ENCODE data around the gene FMO5. TPM values are rescaled to one million over a fixed set of nuclear protein-coding genes. Genes with fewer than 3 reads are reported as not detected.
"Not testable (repeated sequence)": the region's sequence is repeated elsewhere in the genome, so short reads cannot be mapped to it uniquely, and the experiment has no call there.

Gene FMO5
- total RNA-seq, 1 donor from 2014 or later, result 1.8 TPM

DNA sequence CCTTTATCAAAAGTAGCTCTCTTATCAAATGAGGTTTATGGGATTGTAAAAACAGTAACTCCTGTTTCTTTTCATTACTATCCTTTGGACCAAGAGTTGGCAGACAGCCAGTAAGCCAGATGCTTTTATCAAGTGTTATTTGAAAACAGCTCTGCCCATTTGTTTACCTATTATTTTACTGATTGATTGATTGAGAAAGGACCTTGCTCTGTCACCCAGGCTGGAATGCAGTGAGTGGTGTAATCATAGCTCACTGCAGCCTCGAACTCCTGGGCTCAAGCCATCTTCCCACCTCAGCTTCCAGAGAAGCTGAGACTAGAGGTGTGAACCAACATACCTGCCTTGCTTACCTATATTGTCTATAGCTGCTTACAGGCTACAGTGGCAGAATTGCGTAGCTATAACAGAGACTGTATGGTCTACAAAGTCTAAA lies 56.5 kb downstream of the FMO5 start:
- Mint-ChIP-seq H3K27me3 (ENCODE audit: low read depth) (no peaks in the 10 kb centered on the region), H3K4me3 (ENCODE audit: unreplicated experiment) (peak overlapping the region; percentile 41), H3K9me3 (ENCODE audit: low read depth) (no peaks in the 10 kb centered on the region), H3K4me1 (ENCODE audit: low read depth) (peaks cover 62% of the 10 kb centered on the region), H3K36me3 (ENCODE audit: low read depth) (peaks cover 14% of the 10 kb centered on the region), H3K27ac (ENCODE audit: unreplicated experiment) (peak overlapping the region; percentile 88)
- DNase-seq (ENCODE audit: low spot score), result no peak
- TF ChIP-seq, protein P1, sequence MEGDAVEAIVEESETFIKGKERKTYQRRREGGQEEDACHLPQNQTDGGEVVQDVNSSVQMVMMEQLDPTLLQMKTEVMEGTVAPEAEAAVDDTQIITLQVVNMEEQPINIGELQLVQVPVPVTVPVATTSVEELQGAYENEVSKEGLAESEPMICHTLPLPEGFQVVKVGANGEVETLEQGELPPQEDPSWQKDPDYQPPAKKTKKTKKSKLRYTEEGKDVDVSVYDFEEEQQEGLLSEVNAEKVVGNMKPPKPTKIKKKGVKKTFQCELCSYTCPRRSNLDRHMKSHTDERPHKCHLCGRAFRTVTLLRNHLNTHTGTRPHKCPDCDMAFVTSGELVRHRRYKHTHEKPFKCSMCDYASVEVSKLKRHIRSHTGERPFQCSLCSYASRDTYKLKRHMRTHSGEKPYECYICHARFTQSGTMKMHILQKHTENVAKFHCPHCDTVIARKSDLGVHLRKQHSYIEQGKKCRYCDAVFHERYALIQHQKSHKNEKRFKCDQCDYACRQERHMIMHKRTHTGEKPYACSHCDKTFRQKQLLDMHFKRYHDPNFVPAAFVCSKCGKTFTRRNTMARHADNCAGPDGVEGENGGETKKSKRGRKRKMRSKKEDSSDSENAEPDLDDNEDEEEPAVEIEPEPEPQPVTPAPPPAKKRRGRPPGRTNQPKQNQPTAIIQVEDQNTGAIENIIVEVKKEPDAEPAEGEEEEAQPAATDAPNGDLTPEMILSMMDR (IDR thresholded peaks at IDR 0.05), result no peak

DNA sequence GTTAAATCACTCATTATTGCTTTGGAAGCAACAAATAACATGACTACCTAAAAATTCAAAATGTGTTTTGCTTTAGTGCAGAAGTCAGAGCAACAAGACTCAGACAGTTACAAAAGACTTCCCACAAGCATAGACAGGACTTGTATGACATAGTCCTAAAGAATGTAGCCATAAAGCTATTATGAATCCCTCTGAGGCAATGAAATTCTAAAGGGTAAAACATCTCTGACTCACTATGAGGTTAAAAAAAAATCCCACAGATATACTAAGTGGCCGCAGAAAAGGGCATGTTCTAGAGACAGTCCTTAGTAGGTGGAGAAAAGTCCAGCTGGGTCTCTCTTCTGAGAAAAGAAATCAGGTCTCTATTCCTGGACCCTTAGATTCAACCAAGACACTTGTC lies 57.8 kb downstream of the FMO5 start:
- DNase-seq (ENCODE audit: low spot score), result no peak
- peaks cover 53% of the 10 kb centered on the region for H3K4me1 Mint-ChIP-seq (ENCODE audit: low read depth)
- H3K36me3 Mint-ChIP-seq (ENCODE audit: low read depth), result peaks cover 14% of the 10 kb centered on the region
- peak overlapping the region; percentile 88 for H3K27ac Mint-ChIP-seq (ENCODE audit: unreplicated experiment)
- TF ChIP-seq, protein P1 (IDR thresholded peaks at IDR 0.05), result no peak
- no peaks in the 10 kb centered on the region for H3K9me3 Mint-ChIP-seq (ENCODE audit: low read depth)
- H3K4me3 Mint-ChIP-seq (ENCODE audit: unreplicated experiment), result peak overlapping the region; percentile 10
- H3K27me3 Mint-ChIP-seq (ENCODE audit: low read depth), result no peaks in the 10 kb centered on the region

DNA sequence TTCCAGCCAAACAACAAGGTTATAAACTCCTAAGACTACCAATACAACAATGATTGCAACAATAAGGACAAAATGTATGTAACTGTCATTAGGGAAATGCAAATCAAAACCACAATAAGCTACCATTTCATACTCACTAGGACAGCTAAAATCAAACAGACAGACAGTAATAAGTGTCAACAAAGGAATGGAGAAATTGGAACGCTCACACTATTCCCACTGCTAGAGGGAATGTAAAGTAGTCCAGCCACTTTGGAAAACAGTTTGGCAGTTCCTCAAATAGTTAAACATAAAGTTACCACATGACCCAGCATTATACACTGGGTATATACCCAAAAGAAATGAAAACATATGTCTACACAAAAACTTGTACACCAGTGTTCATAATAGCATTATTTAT lies 62.1 kb downstream of the FMO5 start:
- Mint-ChIP-seq H3K36me3 (ENCODE audit: low read depth) (peaks cover 40% of the 10 kb centered on the region), H3K4me3 (ENCODE audit: unreplicated experiment) (no peak overlapping the region)
- TF ChIP-seq, protein P1 (IDR thresholded peaks at IDR 0.05), result no peak

DNA sequence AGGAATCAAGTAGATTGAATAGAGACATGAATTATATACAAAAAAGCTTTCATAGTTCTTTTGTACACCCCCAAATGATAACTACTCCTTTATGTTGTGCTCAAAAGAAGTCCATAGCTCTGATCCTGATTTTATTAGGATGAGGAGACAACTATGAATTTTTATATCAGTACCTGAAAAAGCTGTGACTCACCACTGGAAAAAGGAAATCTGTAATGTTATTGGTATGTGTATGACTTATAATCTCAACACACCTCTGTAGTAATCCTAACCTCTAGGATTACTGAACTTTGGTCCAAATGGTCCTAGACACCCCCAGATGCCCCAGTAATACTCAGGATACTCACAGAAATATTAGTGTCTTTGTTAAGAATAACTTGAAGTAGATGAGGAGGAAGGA lies 63.0 kb downstream of the FMO5 start:
- H3K27me3 Mint-ChIP-seq (ENCODE audit: low read depth), result no peaks in the 10 kb centered on the region
- no peak for DNase-seq (ENCODE audit: low spot score)
- peaks cover 14% of the 10 kb centered on the region for H3K4me1 Mint-ChIP-seq (ENCODE audit: low read depth)
- TF ChIP-seq, protein P1 (IDR thresholded peaks at IDR 0.05), result no peak
- H3K27ac Mint-ChIP-seq (ENCODE audit: unreplicated experiment), result no peak overlapping the region
- peaks cover 48% of the 10 kb centered on the region for H3K36me3 Mint-ChIP-seq (ENCODE audit: low read depth)
- no peak overlapping the region for H3K4me3 Mint-ChIP-seq (ENCODE audit: unreplicated experiment)
- no peaks in the 10 kb centered on the region for H3K9me3 Mint-ChIP-seq (ENCODE audit: low read depth)

More for the DNA sequence above, 62.1 kb downstream of the FMO5 start:
- no peak for DNase-seq (ENCODE audit: low spot score)
- Mint-ChIP-seq H3K9me3 (ENCODE audit: low read depth) (no peaks in the 10 kb centered on the region), H3K27ac (ENCODE audit: unreplicated experiment) (no peak overlapping the region), H3K27me3 (ENCODE audit: low read depth) (no peaks in the 10 kb centered on the region), H3K4me1 (ENCODE audit: low read depth) (peaks cover 24% of the 10 kb centered on the region)

DNA sequence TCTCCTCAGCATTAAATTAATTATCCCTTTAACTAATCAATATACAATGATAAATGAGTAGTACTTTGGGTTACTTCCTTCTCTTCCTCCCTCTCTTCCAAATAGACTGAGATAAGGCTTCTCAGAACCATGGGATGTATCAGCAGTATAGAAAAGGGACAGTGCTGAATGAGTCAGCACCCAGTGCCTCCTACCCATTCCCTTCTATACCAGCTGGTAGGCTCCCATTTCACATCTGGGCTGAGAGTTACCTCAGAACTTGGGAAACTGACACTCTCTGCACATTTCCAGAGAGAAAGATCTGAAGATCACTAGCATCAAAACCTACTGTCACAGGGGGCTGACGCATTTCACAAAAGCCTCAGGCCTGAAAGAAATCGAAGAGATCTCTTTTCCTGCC lies 68.0 kb downstream of the FMO5 start:
- peaks cover 51% of the 10 kb centered on the region for H3K36me3 Mint-ChIP-seq (ENCODE audit: low read depth)
- not testable (repeated sequence) for DNase-seq (ENCODE audit: low spot score); H3K9me3 Mint-ChIP-seq (ENCODE audit: low read depth); H3K27ac Mint-ChIP-seq (ENCODE audit: unreplicated experiment); H3K27me3 Mint-ChIP-seq (ENCODE audit: low read depth); H3K4me1 Mint-ChIP-seq (ENCODE audit: low read depth); H3K4me3 Mint-ChIP-seq (ENCODE audit: unreplicated experiment)

DNA sequence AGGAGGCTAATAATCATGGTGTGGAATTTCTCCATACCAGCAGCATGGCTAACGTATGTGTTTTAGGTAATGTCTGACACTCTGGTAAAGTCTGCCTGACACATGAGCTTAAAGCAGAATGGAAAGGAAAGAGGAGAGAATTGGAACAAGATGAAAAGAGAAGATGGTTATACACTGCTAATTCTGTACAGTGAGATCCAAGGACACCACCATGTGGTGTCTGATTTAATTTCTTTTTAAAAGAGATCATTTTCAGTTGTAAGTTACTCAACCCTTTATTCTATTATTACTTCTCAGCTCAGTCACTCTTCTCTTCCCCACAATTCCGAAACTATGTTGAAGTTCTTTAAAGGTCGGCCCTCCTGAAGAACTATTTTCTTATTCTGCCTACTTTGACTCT lies 68.5 kb downstream of the FMO5 start:
- H3K27me3 Mint-ChIP-seq (ENCODE audit: low read depth), result no peaks in the 10 kb centered on the region
- DNase-seq (ENCODE audit: low spot score), result no peak
- peaks cover 53% of the 10 kb centered on the region for H3K36me3 Mint-ChIP-seq (ENCODE audit: low read depth)
- no peak overlapping the region for H3K4me3 Mint-ChIP-seq (ENCODE audit: unreplicated experiment)
- no peak overlapping the region for H3K27ac Mint-ChIP-seq (ENCODE audit: unreplicated experiment)
- H3K4me1 Mint-ChIP-seq (ENCODE audit: low read depth), result no peaks in the 10 kb centered on the region
- no peaks in the 10 kb centered on the region for H3K9me3 Mint-ChIP-seq (ENCODE audit: low read depth)
- TF ChIP-seq, protein P1 (IDR thresholded peaks at IDR 0.05), result peak; percentile 24

Measured in chondrocyte (in vitro differentiated cells).